ENCODE data around the gene LAYN. TPM values are rescaled to one million over a fixed set of nuclear protein-coding genes. Genes with fewer than 3 reads are reported as not detected.

The LAYN gene
- total and polyA plus RNA-seq, 12 donors = 1.6 to 4.9 (median 4.0) TPM

DNA sequence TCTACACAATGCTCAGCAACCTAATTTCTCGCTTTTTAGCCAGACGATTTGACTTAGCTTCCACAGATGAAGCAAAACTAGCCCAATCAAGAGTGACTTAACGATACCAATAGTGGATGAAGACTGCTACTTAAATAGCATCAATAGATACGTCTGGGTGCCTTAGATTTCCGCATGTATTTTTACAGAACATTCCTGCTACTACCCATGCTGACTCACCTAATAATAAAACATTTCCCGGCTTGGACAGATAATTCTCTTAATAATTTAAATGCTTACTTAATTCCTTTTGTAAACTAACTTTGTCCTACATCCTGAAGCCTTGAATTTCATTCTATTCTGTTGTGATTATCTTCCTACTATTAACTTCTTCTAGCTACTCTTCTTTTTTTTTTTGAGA is 5.2 kb upstream of the LAYN start:
- no peak for ATAC-seq
- H3K27ac ChIP-seq = no peak overlapping the region
- H3K9me3 ChIP-seq = peaks cover 0 to 3% (median 0%) of the 10 kb centered on the region in 11 donors
- intact Hi-C loops (cut with DNase I) = no loop called here
- TF ChIP-seq, protein P1, sequence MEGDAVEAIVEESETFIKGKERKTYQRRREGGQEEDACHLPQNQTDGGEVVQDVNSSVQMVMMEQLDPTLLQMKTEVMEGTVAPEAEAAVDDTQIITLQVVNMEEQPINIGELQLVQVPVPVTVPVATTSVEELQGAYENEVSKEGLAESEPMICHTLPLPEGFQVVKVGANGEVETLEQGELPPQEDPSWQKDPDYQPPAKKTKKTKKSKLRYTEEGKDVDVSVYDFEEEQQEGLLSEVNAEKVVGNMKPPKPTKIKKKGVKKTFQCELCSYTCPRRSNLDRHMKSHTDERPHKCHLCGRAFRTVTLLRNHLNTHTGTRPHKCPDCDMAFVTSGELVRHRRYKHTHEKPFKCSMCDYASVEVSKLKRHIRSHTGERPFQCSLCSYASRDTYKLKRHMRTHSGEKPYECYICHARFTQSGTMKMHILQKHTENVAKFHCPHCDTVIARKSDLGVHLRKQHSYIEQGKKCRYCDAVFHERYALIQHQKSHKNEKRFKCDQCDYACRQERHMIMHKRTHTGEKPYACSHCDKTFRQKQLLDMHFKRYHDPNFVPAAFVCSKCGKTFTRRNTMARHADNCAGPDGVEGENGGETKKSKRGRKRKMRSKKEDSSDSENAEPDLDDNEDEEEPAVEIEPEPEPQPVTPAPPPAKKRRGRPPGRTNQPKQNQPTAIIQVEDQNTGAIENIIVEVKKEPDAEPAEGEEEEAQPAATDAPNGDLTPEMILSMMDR (IDR thresholded peaks at IDR 0.05) = no peak
- no peaks in the 10 kb centered on the region for H3K36me3 ChIP-seq
- 85 to 87% methylated on average over 6 of the region's 6 CpGs for WGBS, 2 donors
- DNase-seq = no peak
- H3K4me1 ChIP-seq = peaks cover 0 to 14% (median 10%) of the 10 kb centered on the region in 9 donors
- no peak overlapping the region for H3K4me3 ChIP-seq
- peaks cover 0 to 33% (median 15%) of the 10 kb centered on the region in 7 donors for H3K27me3 ChIP-seq

DNA sequence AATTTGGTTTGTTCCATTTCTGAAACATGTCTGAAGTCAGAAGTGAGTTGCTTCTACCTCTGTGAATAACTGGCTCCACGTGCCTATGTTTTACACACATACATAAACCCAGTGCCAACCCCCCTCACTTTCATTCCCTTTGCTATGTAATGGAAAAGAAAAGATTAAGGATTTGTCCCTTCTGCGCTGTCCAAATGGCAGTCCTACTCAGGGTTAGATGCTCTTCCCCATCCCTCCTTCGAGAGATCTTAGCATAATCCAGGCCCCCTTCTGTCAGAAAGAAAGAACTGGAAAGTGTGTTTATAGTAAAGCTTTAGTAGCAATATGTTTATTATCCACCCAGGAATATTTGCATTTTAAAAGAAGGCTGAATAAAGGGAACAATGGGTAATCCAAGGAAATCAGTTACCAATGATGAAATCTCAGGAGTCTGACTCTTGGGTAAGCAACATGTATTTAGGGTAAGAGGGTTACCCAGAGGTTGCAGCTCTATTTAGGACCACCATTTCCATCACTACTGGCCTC is 3.1 kb upstream of the LAYN start:
- no peak for ATAC-seq
- DNase-seq = no peak
- Histone ChIP-seq H3K9me3 (peaks cover 0 to 3% (median 0%) of the 10 kb centered on the region in 11 donors), H3K27me3 (peaks cover 0 to 54% (median 13%) of the 10 kb centered on the region in 7 donors), H3K36me3 (no peaks in the 10 kb centered on the region), H3K4me1 (peaks cover 5 to 32% (median 17%) of the 10 kb centered on the region in 9 donors), H3K4me3 (no peak overlapping the region), H3K27ac (no peak overlapping the region)
- TF ChIP-seq, protein P1 (IDR thresholded peaks at IDR 0.05) = no peak
- intact Hi-C loops (cut with DNase I) = no loop called here
- 72 to 75% methylated on average over 3 of the region's 3 CpGs for WGBS, 2 donors

DNA sequence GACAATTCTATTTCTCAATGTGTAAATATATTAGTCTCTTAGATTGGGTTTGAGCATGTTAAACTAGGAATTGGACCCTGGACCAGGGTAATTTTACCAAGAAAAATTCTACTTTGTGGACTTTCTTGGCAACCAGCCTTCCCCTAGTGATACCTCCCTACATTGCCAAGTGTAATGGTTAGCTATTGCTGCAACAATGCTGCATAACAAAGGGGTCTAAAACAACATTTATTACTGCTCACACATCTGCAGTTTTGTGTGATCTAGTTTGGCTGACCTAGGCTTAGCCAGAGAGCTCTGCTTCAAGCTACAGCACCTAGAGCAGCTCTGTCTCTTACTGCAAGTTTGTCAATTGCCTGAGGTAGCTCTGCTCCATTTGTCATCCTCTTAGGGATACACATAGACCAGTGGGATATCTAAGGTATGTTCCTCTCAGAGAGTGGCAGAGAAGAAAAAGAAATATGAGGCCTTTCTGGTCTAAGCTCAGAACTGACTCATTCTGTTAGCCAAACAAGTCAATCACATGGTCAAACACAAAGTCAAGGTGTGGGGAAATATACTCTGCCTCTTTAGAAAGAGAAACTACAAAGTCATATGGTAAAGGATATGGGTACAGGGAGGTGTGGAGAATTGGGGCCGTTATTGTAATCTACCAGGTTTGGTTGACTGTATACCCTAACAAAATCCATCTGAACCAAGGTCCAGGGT is 2.0 kb upstream of the LAYN start:
- no peak overlapping the region for H3K4me3 ChIP-seq
- WGBS, 2 donors = 89 to 91% methylated on average over 1 of the region's 1 CpG
- H3K36me3 ChIP-seq = no peaks in the 10 kb centered on the region
- no peak for ATAC-seq
- H3K27ac ChIP-seq = no peak overlapping the region
- intact Hi-C loops (cut with DNase I) = no loop called here
- H3K4me1 ChIP-seq = peaks cover 5 to 35% (median 17%) of the 10 kb centered on the region in 9 donors
- H3K27me3 ChIP-seq = peaks cover 0 to 50% (median 13%) of the 10 kb centered on the region in 7 donors
- DNase-seq = no peak
- peaks cover 0 to 3% (median 0%) of the 10 kb centered on the region in 11 donors for H3K9me3 ChIP-seq
- TF ChIP-seq, protein P1 (IDR thresholded peaks at IDR 0.05) = no peak

DNA sequence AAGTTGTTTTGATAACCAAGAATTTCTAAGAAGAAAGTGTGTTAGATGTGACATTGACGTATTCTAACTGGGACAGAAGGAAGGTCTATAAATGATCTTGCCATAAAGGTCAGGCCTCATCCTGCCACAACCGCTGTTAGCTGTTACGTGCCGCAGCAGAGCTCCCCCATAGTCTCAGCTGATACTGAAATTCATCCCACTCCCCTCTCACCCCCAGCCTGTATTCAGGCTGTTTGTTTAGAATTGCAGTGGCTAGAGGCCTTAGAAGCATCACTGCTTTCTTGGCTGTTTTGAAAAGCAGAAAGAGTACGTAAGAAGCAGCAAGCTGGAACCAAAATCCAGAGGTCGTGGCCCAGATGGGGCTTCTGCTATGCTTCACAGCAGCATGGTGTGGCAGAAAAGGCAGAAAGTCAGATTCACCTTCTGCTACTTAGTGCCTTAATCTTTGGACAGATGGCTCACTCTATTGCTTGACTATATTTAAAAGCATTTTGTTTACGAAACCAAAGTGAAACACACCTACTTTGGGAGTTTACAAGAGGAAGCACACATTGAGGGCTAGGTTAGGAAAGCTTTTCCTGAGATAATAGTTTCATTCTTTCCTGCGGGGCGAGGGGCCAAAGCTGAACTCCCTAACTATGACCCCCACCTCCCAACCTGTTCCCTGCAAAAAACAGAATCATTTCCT is 950 bp upstream of the LAYN start:
- H3K36me3 ChIP-seq = peaks cover 0 to 6% (median 0%) of the 10 kb centered on the region in 9 donors
- H3K4me1 ChIP-seq = peaks cover 5 to 35% (median 17%) of the 10 kb centered on the region in 9 donors
- intact Hi-C loops (cut with DNase I) = loop anchor here in 1 of 10 donors (10.0 kb wide), 1 partner anchor 85 kb away; no protein-coding TSS in a partner anchor
- ATAC-seq (peak in 1 of 8 donors; percentile 1), DNase-seq (no peak)
- peaks cover 0 to 45% (median 13%) of the 10 kb centered on the region in 7 donors for H3K27me3 ChIP-seq
- peaks cover 0 to 3% (median 0%) of the 10 kb centered on the region in 11 donors for H3K9me3 ChIP-seq
- peak overlapping the region in 5 of 10 donors; percentile 64 to 92 (median 67) for H3K27ac ChIP-seq
- H3K4me3 ChIP-seq = peak overlapping the region in 9 of 10 donors; percentile 52 to 71 (median 65)
- WGBS, 2 donors = 81 to 83% methylated on average over 9 of the region's 9 CpGs
- TF ChIP-seq, protein P1 (IDR thresholded peaks at IDR 0.05) = no peak
